HG02610 (cell line): ENCODE measurements around the gene TPRN.

Experiments
- ATAC-seq: cut with Tn5 transposase; IDR thresholded peaks from one replicate; pipeline ENCODE4 v1.9.1; 2021; ENCODE audit warnings: mild to moderate bottlenecking, moderate library complexity; ENCODE audit not compliant: unreplicated experiment

The TPRN gene

GRCh38 chr9:137147091-137147792 lies 53.3 kb downstream of the TPRN start:
- no peak for ATAC-seq

DNA sequence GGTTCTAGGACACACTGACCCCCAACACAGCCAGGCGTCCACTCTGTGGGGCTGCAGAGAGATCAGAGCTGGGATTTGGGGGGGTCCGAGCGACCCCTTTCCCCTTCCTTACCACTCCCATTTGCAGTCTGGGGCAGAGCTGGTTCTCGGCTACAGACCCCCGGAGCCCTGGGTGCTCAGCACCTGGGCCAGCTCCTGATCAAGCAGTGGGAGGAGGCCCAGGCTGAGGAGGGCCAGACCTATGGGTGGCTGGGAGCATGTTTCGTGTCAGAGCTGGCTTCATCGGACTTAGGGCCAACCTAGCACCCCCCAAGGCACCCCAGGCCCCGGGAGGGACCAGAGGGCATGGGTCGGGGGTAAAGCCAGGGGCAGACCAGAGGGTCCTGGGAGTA lies 54.0 kb downstream of the TPRN start:
- ATAC-seq, result no peak

DNA sequence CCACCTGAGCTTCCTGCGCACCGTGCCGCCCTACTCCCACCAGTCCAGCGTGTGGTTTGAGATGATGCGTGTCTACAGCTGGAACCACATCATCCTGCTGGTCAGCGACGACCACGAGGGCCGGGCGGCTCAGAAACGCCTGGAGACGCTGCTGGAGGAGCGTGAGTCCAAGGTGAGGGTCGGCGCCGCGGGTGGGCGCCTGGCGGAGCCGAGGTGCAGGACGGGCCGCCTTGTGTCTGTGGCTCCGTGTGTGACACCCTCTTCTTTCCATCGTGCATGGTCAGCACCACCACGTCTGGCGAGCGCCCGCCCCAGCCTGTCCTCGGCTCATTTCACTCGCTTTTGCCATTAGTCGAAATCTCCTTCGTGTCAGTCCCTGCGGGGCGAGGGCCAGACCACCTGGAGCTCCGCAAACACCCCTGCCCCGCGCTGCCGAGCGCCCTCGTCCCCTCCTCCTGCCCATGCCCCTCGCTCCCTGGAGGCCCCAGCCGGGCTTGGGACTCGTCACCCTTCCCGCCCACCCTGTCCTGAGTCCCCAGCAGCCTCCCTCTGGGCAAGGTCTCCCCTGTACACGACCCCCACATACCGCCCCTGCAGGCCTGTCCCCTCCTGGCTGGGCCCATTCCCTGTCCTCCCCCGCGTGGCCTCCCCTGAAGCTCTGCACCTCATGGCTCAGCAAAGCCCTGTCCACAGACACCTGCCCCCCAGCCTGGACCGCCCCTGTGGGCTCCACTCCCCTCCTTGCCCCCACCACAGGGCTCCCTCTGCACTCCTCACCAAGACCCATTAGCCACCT lies 54.6 kb downstream of the TPRN start:
- no peak for ATAC-seq

DNA sequence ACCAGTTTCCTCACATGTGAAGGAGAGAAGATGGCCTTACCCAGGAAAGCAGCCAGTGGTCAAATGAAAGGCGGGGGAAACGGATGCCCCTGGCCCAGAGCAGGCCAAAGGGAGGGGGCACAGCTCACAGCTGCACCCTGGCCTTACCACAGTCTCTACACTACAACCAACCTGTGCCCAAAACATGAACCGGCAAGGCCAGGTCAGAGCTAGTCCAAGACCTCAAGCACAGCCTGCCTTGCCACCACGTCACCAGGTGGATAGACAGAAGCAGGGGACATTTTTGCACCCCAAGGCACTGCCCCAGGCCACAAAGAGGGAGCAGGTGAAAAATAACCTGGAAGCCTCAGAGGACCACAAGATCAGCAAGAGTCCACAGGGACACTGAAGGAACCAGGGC lies 57.1 kb downstream of the TPRN start:
- ATAC-seq, result no peak

DNA sequence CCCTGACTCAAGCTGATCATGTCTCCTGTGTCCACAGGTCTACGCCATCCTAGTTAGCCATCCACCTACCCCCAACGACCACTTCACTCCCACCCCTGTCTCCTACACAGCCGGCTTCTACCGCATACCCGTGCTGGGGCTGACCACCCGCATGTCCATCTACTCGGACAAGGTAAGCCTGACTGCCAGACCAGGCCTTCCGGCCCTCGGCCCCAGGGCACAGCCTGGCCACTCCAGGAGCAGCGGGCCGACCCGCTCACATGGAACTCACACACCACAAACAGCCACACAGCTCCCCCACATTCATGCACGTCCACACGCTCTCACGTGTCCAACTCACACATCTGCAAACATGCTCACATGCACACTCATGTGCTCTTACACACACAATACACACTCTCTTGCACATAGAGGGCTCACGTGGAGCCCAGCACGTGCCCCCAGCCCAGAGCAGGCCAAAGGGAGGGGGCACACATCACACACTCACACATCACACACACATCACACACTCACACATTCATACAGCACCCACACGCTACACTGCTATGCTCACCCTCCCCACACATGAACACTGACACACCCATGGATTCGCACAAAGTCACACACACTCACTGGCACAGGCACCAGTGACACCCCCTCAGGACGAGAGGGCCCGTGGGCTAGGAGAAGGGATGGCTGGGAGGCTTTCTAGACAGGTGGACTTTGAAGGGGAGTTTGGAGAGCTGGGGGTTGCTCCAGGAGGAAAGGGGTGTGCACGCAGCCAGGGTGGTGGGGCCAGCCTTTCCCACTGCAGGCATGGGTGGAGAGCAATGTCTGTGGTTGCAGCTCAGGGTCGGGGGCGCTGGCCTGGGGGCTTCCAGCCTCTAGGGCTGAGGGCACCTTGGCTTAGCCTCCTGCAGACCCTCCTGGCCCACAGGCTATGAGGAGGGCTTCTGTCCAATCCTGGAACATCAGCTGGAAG lies 58.3 kb downstream of the TPRN start:
- no peak for ATAC-seq
